ENCODE results near the gene PRAC1.

PRAC1 gene

GRCh38 chr17:48722201-48722907 is at the start of gene PRAC1:
TSS of gene PRAC1 (minus strand) at chr17:48722518. CDS start at chr17:48722392, 126 bp downstream.
- peak within 1 kb of the TSS; percentile 39 for H3K4me3 Mint-ChIP-seq
- H3K36me3 Mint-ChIP-seq = peaks cover 1% of the 10 kb centered on the region
- peaks cover 2% of the 10 kb centered on the region for H3K9me3 Mint-ChIP-seq
- ATAC-seq (ENCODE audit: low read depth) (no peak), DNase-seq (ENCODE audit: low spot score in 2 of 2) (no peak)
- peaks cover 37% of the 10 kb centered on the region for H3K27me3 Mint-ChIP-seq
- no peak within 1 kb of the TSS for H3K27ac Mint-ChIP-seq
- H3K4me1 Mint-ChIP-seq = peaks cover 12% of the 10 kb centered on the region

- Mint-ChIP-seq H3K9me3 (peaks cover 2% of the 10 kb centered on the region), H3K36me3 (no peaks in the 10 kb centered on the region), H3K4me3 (no peak overlapping the region), H3K4me1 (no peaks in the 10 kb centered on the region), H3K27ac (no peak overlapping the region), H3K27me3 (peaks cover 14% of the 10 kb centered on the region)
- ATAC-seq (ENCODE audit: low read depth) (no peak), DNase-seq (ENCODE audit: low spot score in 2 of 2) (no peak)
Observed at GRCh38 chr17:48770954-48771353, 48.6 kb upstream of the PRAC1 start.

GRCh38 chr17:48769009-48769675 is 46.8 kb upstream of the PRAC1 start:
- ATAC-seq (ENCODE audit: low read depth) (no peak), DNase-seq (ENCODE audit: low spot score in 2 of 2) (no peak)
- Mint-ChIP-seq H3K27me3 (peaks cover 11% of the 10 kb centered on the region), H3K9me3 (no peaks in the 10 kb centered on the region), H3K4me1 (no peaks in the 10 kb centered on the region), H3K4me3 (no peak overlapping the region), H3K36me3 (no peaks in the 10 kb centered on the region), H3K27ac (no peak overlapping the region)

GRCh38 chr17:48767263-48767774 is 45.0 kb upstream of the PRAC1 start:
- no peaks in the 10 kb centered on the region for H3K9me3 Mint-ChIP-seq
- H3K36me3 Mint-ChIP-seq = no peaks in the 10 kb centered on the region
- no peak overlapping the region for H3K27ac Mint-ChIP-seq
- H3K4me1 Mint-ChIP-seq = no peaks in the 10 kb centered on the region
- no peak overlapping the region for H3K4me3 Mint-ChIP-seq
- no peak for DNase-seq (ENCODE audit: low spot score in 2 of 2)
- H3K27me3 Mint-ChIP-seq = peaks cover 19% of the 10 kb centered on the region
- ATAC-seq (ENCODE audit: low read depth) = no peak

- DNase-seq (ENCODE audit: low spot score in 2 of 2) (no peak), ATAC-seq (ENCODE audit: low read depth) (no peak)
- no peak overlapping the region for H3K27ac Mint-ChIP-seq
- peaks cover 32% of the 10 kb centered on the region for H3K27me3 Mint-ChIP-seq
- peaks cover 5% of the 10 kb centered on the region for H3K4me1 Mint-ChIP-seq
- peaks cover 2% of the 10 kb centered on the region for H3K36me3 Mint-ChIP-seq
- no peak overlapping the region for H3K4me3 Mint-ChIP-seq
- no peaks in the 10 kb centered on the region for H3K9me3 Mint-ChIP-seq
Observed at GRCh38 chr17:48761114-48761513, 38.8 kb upstream of the PRAC1 start.

GRCh38 chr17:48760411-48760810 is 38.1 kb upstream of the PRAC1 start:
- no peak overlapping the region for H3K27ac Mint-ChIP-seq
- peaks cover 5% of the 10 kb centered on the region for H3K4me1 Mint-ChIP-seq
- no peak overlapping the region for H3K4me3 Mint-ChIP-seq
- H3K27me3 Mint-ChIP-seq = peaks cover 35% of the 10 kb centered on the region
- DNase-seq (ENCODE audit: low spot score in 2 of 2) = no peak
- no peak for ATAC-seq (ENCODE audit: low read depth)
- H3K36me3 Mint-ChIP-seq = peaks cover 2% of the 10 kb centered on the region
- H3K9me3 Mint-ChIP-seq = no peaks in the 10 kb centered on the region

GRCh38 chr17:48759288-48759687 is 37.0 kb upstream of the PRAC1 start:
- Mint-ChIP-seq H3K27me3 (peaks cover 39% of the 10 kb centered on the region), H3K9me3 (no peaks in the 10 kb centered on the region), H3K4me1 (peaks cover 5% of the 10 kb centered on the region), H3K4me3 (no peak overlapping the region), H3K27ac (no peak overlapping the region), H3K36me3 (peaks cover 2% of the 10 kb centered on the region)
- ATAC-seq (ENCODE audit: low read depth) (no peak), DNase-seq (ENCODE audit: low spot score in 2 of 2) (no peak)

- Mint-ChIP-seq H3K27me3 (peaks cover 40% of the 10 kb centered on the region), H3K27ac (no peak overlapping the region), H3K36me3 (peaks cover 2% of the 10 kb centered on the region), H3K4me1 (peaks cover 11% of the 10 kb centered on the region), H3K4me3 (no peak overlapping the region), H3K9me3 (no peaks in the 10 kb centered on the region)
- DNase-seq (ENCODE audit: low spot score in 2 of 2) (no peak), ATAC-seq (ENCODE audit: low read depth) (no peak)
Observed at GRCh38 chr17:48757524-48757961, 35.2 kb upstream of the PRAC1 start.

- peaks cover 39% of the 10 kb centered on the region for H3K27me3 Mint-ChIP-seq
- ATAC-seq (ENCODE audit: low read depth) (no peak), DNase-seq (ENCODE audit: low spot score in 2 of 2) (no peak)
- H3K4me1 Mint-ChIP-seq = peaks cover 11% of the 10 kb centered on the region
- no peak overlapping the region for H3K4me3 Mint-ChIP-seq
- H3K36me3 Mint-ChIP-seq = peaks cover 2% of the 10 kb centered on the region
- H3K9me3 Mint-ChIP-seq = no peaks in the 10 kb centered on the region
- no peak overlapping the region for H3K27ac Mint-ChIP-seq
Observed at GRCh38 chr17:48756830-48757251, 34.5 kb upstream of the PRAC1 start.

- Mint-ChIP-seq H3K4me3 (no peak overlapping the region), H3K36me3 (peaks cover 1% of the 10 kb centered on the region), H3K4me1 (peaks cover 11% of the 10 kb centered on the region), H3K27ac (no peak overlapping the region), H3K27me3 (peaks cover 47% of the 10 kb centered on the region), H3K9me3 (no peaks in the 10 kb centered on the region)
- no peak for ATAC-seq (ENCODE audit: low read depth)
- DNase-seq (ENCODE audit: low spot score in 2 of 2) = no peak
Observed at GRCh38 chr17:48755356-48755755, 33.0 kb upstream of the PRAC1 start.

GRCh38 chr17:48754500-48755261 is 32.4 kb upstream of the PRAC1 start:
- H3K27me3 Mint-ChIP-seq = peaks cover 47% of the 10 kb centered on the region
- no peak overlapping the region for H3K27ac Mint-ChIP-seq
- ATAC-seq (ENCODE audit: low read depth) = no peak
- H3K4me3 Mint-ChIP-seq = no peak overlapping the region
- no peaks in the 10 kb centered on the region for H3K9me3 Mint-ChIP-seq
- no peak for DNase-seq (ENCODE audit: low spot score in 2 of 2)
- H3K36me3 Mint-ChIP-seq = no peaks in the 10 kb centered on the region
- H3K4me1 Mint-ChIP-seq = peaks cover 11% of the 10 kb centered on the region

GRCh38 chr17:48753794-48754499 is 31.6 kb upstream of the PRAC1 start:
- no peaks in the 10 kb centered on the region for H3K36me3 Mint-ChIP-seq
- DNase-seq (ENCODE audit: low spot score in 2 of 2) (no peak), ATAC-seq (ENCODE audit: low read depth) (no peak)
- H3K4me1 Mint-ChIP-seq = peaks cover 11% of the 10 kb centered on the region
- H3K4me3 Mint-ChIP-seq = no peak overlapping the region
- peak overlapping the region; percentile 9 for H3K27ac Mint-ChIP-seq
- peaks cover 45% of the 10 kb centered on the region for H3K27me3 Mint-ChIP-seq
- H3K9me3 Mint-ChIP-seq = no peaks in the 10 kb centered on the region

- H3K36me3 Mint-ChIP-seq = no peaks in the 10 kb centered on the region
- H3K4me3 Mint-ChIP-seq = no peak overlapping the region
- no peak overlapping the region for H3K27ac Mint-ChIP-seq
- no peaks in the 10 kb centered on the region for H3K9me3 Mint-ChIP-seq
- peaks cover 44% of the 10 kb centered on the region for H3K27me3 Mint-ChIP-seq
- DNase-seq (ENCODE audit: low spot score in 2 of 2) (no peak), ATAC-seq (ENCODE audit: low read depth) (no peak)
- H3K4me1 Mint-ChIP-seq = peaks cover 11% of the 10 kb centered on the region
Observed at GRCh38 chr17:48752399-48753288, 30.3 kb upstream of the PRAC1 start.

All from memory B cell (primary cell).